NCI-H526 treated with DMSO at 0.1 percent for 48 hours (cell line): ENCODE data around the gene GCNA.
"Not testable (repeated sequence)": the region's sequence is repeated elsewhere in the genome, so short reads cannot be mapped to it uniquely, and the experiment has no call there.

Experiments used
- DNase-seq: peaks from one replicate; lab custom pipeline; 2025; lab: John Stamatoyannopoulos, UW

Gene GCNA

GRCh38 chrX:71640002-71640401 lies 61.8 kb downstream of the GCNA start:
- no peak for DNase-seq

GRCh38 chrX:71644406-71644805 lies 66.2 kb downstream of the GCNA start:
- DNase-seq = not testable (repeated sequence)

GRCh38 chrX:71650333-71650969 lies 72.2 kb downstream of the GCNA start:
- no peak for DNase-seq

- peak; percentile 2 for DNase-seq
Measured at GRCh38 chrX:71652405-71652804, 74.2 kb downstream of the GCNA start.

- no peak for DNase-seq
Measured at GRCh38 chrX:71653344-71653743, 75.1 kb downstream of the GCNA start.

GRCh38 chrX:71657267-71657666 lies 79.0 kb downstream of the GCNA start:
- no peak for DNase-seq

- no peak for DNase-seq
Measured at GRCh38 chrX:71659342-71659741, 81.1 kb downstream of the GCNA start.

- DNase-seq = no peak
Measured at GRCh38 chrX:71659959-71660358, 81.7 kb downstream of the GCNA start.

- DNase-seq = no peak
Measured at GRCh38 chrX:71660562-71661416, 82.6 kb downstream of the GCNA start.

- DNase-seq = no peak
Measured at GRCh38 chrX:71661919-71662318, 83.7 kb downstream of the GCNA start.

- DNase-seq = not testable (repeated sequence)
Measured at GRCh38 chrX:71662654-71663053, 84.4 kb downstream of the GCNA start.
